GM19438 (cell line): ENCODE results near the gene S100A9.
"Not testable (repeated sequence)": the region's sequence is repeated elsewhere in the genome, so short reads cannot be mapped to it uniquely, and the experiment has no call there.

Experiments
- ATAC-seq: cut with Tn5 transposase; IDR thresholded peaks from one replicate; pipeline ENCODE4 v1.9.1; 2021; ENCODE audit warnings: low read depth; ENCODE audit not compliant: unreplicated experiment

S100A9 gene

GRCh38 chr1:153403421-153404085 lies 45.9 kb downstream of the S100A9 start:
- ATAC-seq: no peak

- no peak for ATAC-seq
Observed at GRCh38 chr1:153404086-153404635, 46.5 kb downstream of the S100A9 start.

GRCh38 chr1:153404768-153405167 lies 47.1 kb downstream of the S100A9 start:
- no peak for ATAC-seq

GRCh38 chr1:153405825-153406599 lies 48.4 kb downstream of the S100A9 start:
- not testable (repeated sequence) for ATAC-seq

- ATAC-seq: not testable (repeated sequence)
Observed at GRCh38 chr1:153407274-153407673, 49.6 kb downstream of the S100A9 start.
